ENCODE results near the gene VCAM1. TPM values are rescaled to one million over a fixed set of nuclear protein-coding genes. Genes with fewer than 3 reads are reported as not detected.

VCAM1 gene
- total and polyA plus RNA-seq, 2 of the 4 experiments (the other 2 are of a cell fraction): 10.1 to 21.1 TPM

- H3K36me3 ChIP-seq (ENCODE audit: control insufficient read depth, insufficient read depth, low read length): no peaks in the 10 kb centered on the region
- no peak overlapping the region for H4K91ac ChIP-seq (ENCODE audit: insufficient read depth, low read depth, low read length)
- no peak overlapping the region for H2AK5ac ChIP-seq (ENCODE audit: low read depth, low read length)
- POLR2A ChIA-PET (ENCODE audit: unreplicated experiment): no interaction called here
- CTCF ChIA-PET: no interaction called here
- no peak overlapping the region for H4K5ac ChIP-seq (ENCODE audit: low read depth, low read length)
- dilution Hi-C loops (cut with HindIII; ENCODE audit: low sequenced_read_pairs, unreplicated experiment): no loop called here
- H2BK5ac ChIP-seq (ENCODE audit: low read depth, low read length, poor library complexity, severe bottlenecking): no peak overlapping the region
- H3K27me3 ChIP-seq (ENCODE audit: control insufficient read depth, insufficient read depth, low read length): no peaks in the 10 kb centered on the region
- no peaks in the 10 kb centered on the region for H3K9me3 ChIP-seq (ENCODE audit: control insufficient read depth, insufficient read depth, low read length)
- no peak overlapping the region for H2BK15ac ChIP-seq (ENCODE audit: low read depth, low read length)
- no peaks in the 10 kb centered on the region for H3K79me1 ChIP-seq (ENCODE audit: low read depth in 1 of 2, low read length in 2 of 2)
- H3K27ac ChIP-seq (ENCODE audit: insufficient read depth, low read length): no peak overlapping the region
- in situ Hi-C loops (cut with MboI; ENCODE audit: low sequenced_read_pairs): no loop called here
- H3K4me2 ChIP-seq (ENCODE audit: low read depth, low read length): no peak overlapping the region
- WGBS, 2 experiments (ENCODE audit: extremely low coverage in 2 of 2, insufficient read length in 1 of 2): no CpG with 5 or more reads among the region's 2 CpGs
- ATAC-seq (ENCODE audit: low read depth) (no peak), DNase-seq (no peak)
- no peak overlapping the region for H3K18ac ChIP-seq (ENCODE audit: low read depth, low read length)
- BruUV-seq (replicated peaks): no TSS peak
- H2BK120ac ChIP-seq (ENCODE audit: low read depth, low read length): no peak overlapping the region
- H2AFZ ChIP-seq (replicated peaks; ENCODE audit: low read length, poor library complexity): no peak overlapping the region
- intact Hi-C loops (cut with micrococcal nuclease): no loop called here
- no peak overlapping the region for H3K56ac ChIP-seq (ENCODE audit: extremely low read depth, insufficient read depth, low read length)
- H3K23ac ChIP-seq (ENCODE audit: low read depth, low read length): no peak overlapping the region
- TF ChIP-seq MAZ (IDR thresholded peaks at IDR 0.05; ENCODE audit: borderline replicate concordance, low read depth, low read length): no peak
- no peak for TF ChIP-seq USF2 (IDR thresholded peaks at IDR 0.05; ENCODE audit: low read depth, low read length)
- peak; percentile 30; the same call in 1 of the 2 replicates for TF ChIP-seq MAFK (IDR thresholded peaks at IDR 0.05; ENCODE audit: low read depth, low read length)
- TF ChIP-seq RFX5 (IDR thresholded peaks at IDR 0.05; ENCODE audit: low read depth, low read length): no peak
- no peak overlapping the region for H4K8ac ChIP-seq (ENCODE audit: low read depth in 2 of 2, low read length in 2 of 2)
- H3K9ac ChIP-seq (ENCODE audit: low read depth, low read length): no peak overlapping the region
- H2BK20ac ChIP-seq (ENCODE audit: low read depth, low read length): no peak overlapping the region
- no peak overlapping the region for H3K14ac ChIP-seq (replicated peaks; ENCODE audit: low read depth, low read length)
- H3K4ac ChIP-seq (ENCODE audit: low read depth, low read length): no peak overlapping the region
- no peaks in the 10 kb centered on the region for H3K9me1 ChIP-seq (ENCODE audit: insufficient read depth, low read length)
- H4K20me1 ChIP-seq (ENCODE audit: insufficient read depth, low read length): no peaks in the 10 kb centered on the region
- no peaks in the 10 kb centered on the region for H3K4me1 ChIP-seq (ENCODE audit: control insufficient read depth, insufficient read depth, low read length)
- H3K4me3 ChIP-seq (ENCODE audit: insufficient read depth, low read depth, low read length): no peak overlapping the region
- no peak overlapping the region for H2AK9ac ChIP-seq (replicated peaks; ENCODE audit: low read depth, low read length, poor library complexity)
Measured at GRCh38 chr1:100762461-100762860, 42.9 kb downstream of the VCAM1 start.

Data from IMR-90 (cell line).